NCI-H2196 (cell line): ENCODE data around the gene ZDHHC24.

ENCODE experiments used
- DNase-seq: peaks from one replicate; lab custom pipeline; 2025; ENCODE audit not compliant: unreplicated experiment; lab: John Stamatoyannopoulos, UW

The ZDHHC24 gene

GRCh38 chr11:66505276-66505816 lies 40.5 kb downstream of the ZDHHC24 start:
- no peak for DNase-seq

- DNase-seq: no peak
Observed at GRCh38 chr11:66498506-66498905, 47.3 kb downstream of the ZDHHC24 start.

- no peak for DNase-seq
Observed at GRCh38 chr11:66497206-66497605, 48.6 kb downstream of the ZDHHC24 start.

- no peak for DNase-seq
Observed at GRCh38 chr11:66495401-66495854, 50.4 kb downstream of the ZDHHC24 start.

- DNase-seq: no peak
Observed at GRCh38 chr11:66494935-66495334, 50.9 kb downstream of the ZDHHC24 start.

- no peak for DNase-seq
Observed at GRCh38 chr11:66494458-66494857, 51.4 kb downstream of the ZDHHC24 start.

- no peak for DNase-seq
Observed at GRCh38 chr11:66493130-66493529, 52.7 kb downstream of the ZDHHC24 start.

GRCh38 chr11:66492161-66492865 lies 53.5 kb downstream of the ZDHHC24 start:
- no peak for DNase-seq

- no peak for DNase-seq
Observed at GRCh38 chr11:66491315-66491935, 54.4 kb downstream of the ZDHHC24 start.

GRCh38 chr11:66489636-66490035 lies 56.2 kb downstream of the ZDHHC24 start:
- peak; percentile 79 for DNase-seq

- no peak for DNase-seq
Observed at GRCh38 chr11:66488957-66489356, 56.9 kb downstream of the ZDHHC24 start.

GRCh38 chr11:66484806-66485380 lies 61.0 kb downstream of the ZDHHC24 start:
- DNase-seq: no peak

- peak; percentile 98 for DNase-seq
Observed at GRCh38 chr11:66480117-66480938, 65.5 kb downstream of the ZDHHC24 start, which contains the start of gene DPP3. Gene DPP3 (plus strand): TSS chr11:66480434. CDS start chr11:66482201, 1,767 bp downstream.

- DNase-seq: peak; percentile 84
Observed at GRCh38 chr11:66479394-66480116, 66.3 kb downstream of the ZDHHC24 start.

GRCh38 chr11:66478729-66479393 lies 67.0 kb downstream of the ZDHHC24 start:
- DNase-seq: peak; percentile 39

GRCh38 chr11:66477263-66478201 lies 68.3 kb downstream of the ZDHHC24 start:
- no peak for DNase-seq

- DNase-seq: no peak
Observed at GRCh38 chr11:66476841-66477251, 69.0 kb downstream of the ZDHHC24 start.

- no peak for DNase-seq
Observed at GRCh38 chr11:66476173-66476840, 69.5 kb downstream of the ZDHHC24 start.
